SK-N-MC (cell line): ENCODE results near the gene RPL22.

Experiments
- EZH2 ChIP-seq: fragments of 200-600 bp; sonication (generic); IDR thresholded peaks from one replicate; pipeline ENCODE4 v1.6.1; 2017; ENCODE audit warnings: antibody characterized with exemption
- FOXP2 ChIP-seq: optimal IDR thresholded peaks from 2 replicates; pipeline ENCODE3; 2011; ENCODE audit warnings: mild to moderate bottlenecking, moderate library complexity; ENCODE audit not compliant: insufficient read depth; ENCODE audit errors: extremely low read length, control extremely low read depth
- POLR2AphosphoS5 ChIP-seq: IDR thresholded peaks from 2 replicates; pipeline ENCODE4 v1.6.1; 2012; ENCODE audit warnings: mild to moderate bottlenecking, low read depth, low read length, borderline replicate concordance

- no peak for TF ChIP-seq POLR2AphosphoS5
- TF ChIP-seq EZH2: no peak
- TF ChIP-seq FOXP2: no peak
Observed at GRCh38 chr1:6165441-6165985, 33.9 kb downstream of the RPL22 start.
